H1 (cell line): Measurements from ENCODE around the gene MAP6. TPM values are rescaled to one million over a fixed set of nuclear protein-coding genes. Genes with fewer than 3 reads are reported as not detected.

Experiments
- CTCF ChIA-PET: fragments of 300-600 bp; sonication (Branson Sonifier 250); formaldehyde crosslinking; loops from one replicate; lab custom pipeline; 2021; ENCODE audit not compliant: partially characterized antibody; lab: Charles Lee
- POLR2A ChIA-PET: fragments of 300-600 bp; sonication (Branson Sonifier 250); formaldehyde crosslinking; loops from one replicate; lab custom pipeline; 2021; ENCODE audit warnings: inconsistent platforms; ENCODE audit not compliant: partially characterized antibody; lab: Charles Lee
- DNase-seq, 2 experiments: peaks; one replicate each; pipeline versions ENCODE4 v3.0.0 to v3.0.0-alpha.2; 2010 to 2022; ENCODE audit warnings: low spot score in 2 of 2, low read depth in 1 of 2, mixed read lengths in 1 of 2
- FAIRE-seq: peaks from 2 replicates; lab custom pipeline; 2011; peaks lifted over from hg19 to GRCh38; lab: Jason Lieb, UNC
- H2AFZ ChIP-seq: 2 replicates; pipeline ENCODE4 v1.8.1; 2012; ENCODE audit warnings: low read length, inconsistent platforms
- H2AK5ac ChIP-seq: 2 replicates; pipeline ENCODE4 v1.6.1; 2013; ENCODE audit warnings: low read depth, low read length
- H2BK120ac ChIP-seq: replicated peaks from 2 replicates; pipeline ENCODE3; 2013; ENCODE audit warnings: low read depth, low read length, inconsistent platforms
- H2BK12ac ChIP-seq: 2 replicates; pipeline ENCODE4 v1.6.1; 2013; ENCODE audit warnings: low read depth, low read length
- H2BK15ac ChIP-seq: 2 replicates; pipeline ENCODE4 v1.6.1; 2013; ENCODE audit warnings: low read length
- H2BK20ac ChIP-seq: 2 replicates; pipeline ENCODE4 v1.6.1; 2013; ENCODE audit warnings: low read length
- H2BK5ac ChIP-seq: 2 replicates; pipeline ENCODE4 v1.6.1; 2013; ENCODE audit warnings: low read depth, low read length
- H3K14ac ChIP-seq: 2 replicates; pipeline ENCODE4 v1.6.1; 2013; ENCODE audit warnings: inconsistent platforms; ENCODE audit not compliant: insufficient read length
- H3K18ac ChIP-seq: 2 replicates; pipeline ENCODE4 v1.6.1; 2013; ENCODE audit warnings: low read length; ENCODE audit errors: extremely low read depth
- H3K23ac ChIP-seq: 2 replicates; pipeline ENCODE4 v1.6.1; 2013; ENCODE audit warnings: inconsistent platforms; ENCODE audit not compliant: insufficient read length
- H3K23me2 ChIP-seq: 2 replicates; pipeline ENCODE4 v1.6.1; 2013; ENCODE audit warnings: low read depth, low read length
- H3K27ac ChIP-seq: 2 replicates; pipeline ENCODE4 v1.6.1; 2011; ENCODE audit warnings: low read depth, low read length, inconsistent platforms
- H3K27me3 ChIP-seq, 4 experiments: replicated peaks in 1 of 4; 1 replicate in 1 of 4; 2 replicates in 3 of 4; pipeline versions ENCODE4 v1.6.1 to v1.8.1; 2011 to 2013; ENCODE audit warnings: low read length in 3 of 4, mild to moderate bottlenecking in 3 of 4, inconsistent platforms in 2 of 4, mixed read lengths in 2 of 4, moderate library complexity in 1 of 4; ENCODE audit not compliant: control insufficient read depth in 3 of 4, insufficient read depth in 3 of 4; ENCODE audit errors: extremely low read depth in 1 of 4
- H3K36me3 ChIP-seq, 4 experiments: 2 replicates each; pipeline versions ENCODE4 v1.6.1 to v1.8.1; 2011 to 2013; ENCODE audit warnings: mild to moderate bottlenecking in 4 of 4, low read length in 3 of 4, moderate library complexity in 2 of 4, control low read depth in 1 of 4, inconsistent platforms in 1 of 4; ENCODE audit not compliant: insufficient read depth in 4 of 4, control insufficient read depth in 2 of 4
- H3K4ac ChIP-seq: replicated peaks from 2 replicates; pipeline ENCODE3; 2013; ENCODE audit warnings: low read length, low read depth, mixed read lengths, inconsistent platforms; ENCODE audit not compliant: insufficient read length
- H3K4me1 ChIP-seq, 4 experiments: replicated peaks in 1 of 4; 1 replicate in 1 of 4; 2 replicates in 3 of 4; pipeline versions ENCODE4 v1.6.1 to v1.8.1; 2011 to 2013; ENCODE audit warnings: low read length in 3 of 4, inconsistent platforms in 2 of 4, mixed read lengths in 1 of 4; ENCODE audit not compliant: insufficient read depth in 4 of 4, control insufficient read depth in 3 of 4
- H3K4me2 ChIP-seq, 2 experiments: 2 replicates each; pipeline versions ENCODE4 v1.6.1 to v1.8.1; 2011 to 2013; ENCODE audit warnings: low read depth in 2 of 2, low read length in 2 of 2, control low read depth in 1 of 2, inconsistent platforms in 1 of 2, mild to moderate bottlenecking in 1 of 2; ENCODE audit not compliant: insufficient read depth in 1 of 2
- H3K4me3 ChIP-seq, 4 experiments: fragments of 200-600, 300-600 bp in 1 of 4; sonication (generic), shearing (Covaris generic), sonication (Bioruptor Twin) in 1 of 4; 2 replicates each; pipeline versions ENCODE4 v1.5.1 to v1.8.1; 2011 to 2016; ENCODE audit warnings: low read length in 4 of 4, low read depth in 3 of 4, control low read depth in 2 of 4, inconsistent platforms in 2 of 4, mild to moderate bottlenecking in 2 of 4, mixed read lengths in 1 of 4, moderate library complexity in 1 of 4; ENCODE audit not compliant: insufficient read depth in 2 of 4; ENCODE audit errors: extremely low read depth in 1 of 4
- H3K56ac ChIP-seq: replicated peaks from 2 replicates; pipeline ENCODE3; 2013; ENCODE audit warnings: low read depth, mild to moderate bottlenecking, mixed read lengths, low read length, inconsistent platforms; ENCODE audit not compliant: insufficient read length
- H3K79me1 ChIP-seq: 2 replicates; pipeline ENCODE4 v1.6.1; 2013; ENCODE audit warnings: low read depth, low read length, control low read depth
- H3K79me2 ChIP-seq, 2 experiments: 2 replicates each; pipeline versions ENCODE4 v1.6.1 to v1.8.1; 2012 to 2013; ENCODE audit warnings: low read length in 2 of 2, mild to moderate bottlenecking in 2 of 2, inconsistent platforms in 1 of 2; ENCODE audit not compliant: insufficient read depth in 2 of 2, control insufficient read depth in 1 of 2
- H3K9ac ChIP-seq, 4 experiments: replicated peaks in 1 of 4; 1 replicate in 1 of 4; 2 replicates in 3 of 4; pipeline versions ENCODE4 v1.6.1 to v1.8.1; 2011 to 2013; ENCODE audit warnings: low read depth in 3 of 4, low read length in 3 of 4, control low read depth in 2 of 4, mild to moderate bottlenecking in 2 of 4, moderate library complexity in 2 of 4, inconsistent platforms in 1 of 4; ENCODE audit errors: extremely low read depth in 1 of 4
- H3K9me3 ChIP-seq, 2 experiments: 2 replicates each; pipeline versions ENCODE4 v1.6.1 to v1.8.1; 2012 to 2013; ENCODE audit warnings: mild to moderate bottlenecking in 2 of 2, moderate library complexity in 2 of 2, control low read depth in 1 of 2, inconsistent platforms in 1 of 2, low read depth in 1 of 2, low read length in 1 of 2, mixed read lengths in 1 of 2; ENCODE audit not compliant: insufficient read depth in 2 of 2
- H4K20me1 ChIP-seq, 2 experiments: replicated peaks in 1 of 2; 2 replicates each; pipeline versions ENCODE3 to v1.8.1; 2011 to 2013; ENCODE audit warnings: inconsistent platforms in 2 of 2, low read length in 2 of 2, mild to moderate bottlenecking in 1 of 2; ENCODE audit not compliant: insufficient read depth in 2 of 2, control insufficient read depth in 1 of 2
- H4K5ac ChIP-seq: 2 replicates; pipeline ENCODE4 v1.6.1; 2013; ENCODE audit warnings: low read length, low read depth, mixed read lengths, inconsistent platforms; ENCODE audit not compliant: insufficient read length
- H4K8ac ChIP-seq: 2 replicates; pipeline ENCODE4 v1.8.0; 2013; ENCODE audit warnings: mild to moderate bottlenecking, moderate library complexity, low read length, inconsistent platforms; ENCODE audit not compliant: insufficient read depth; ENCODE audit errors: extremely low read depth
- H4K91ac ChIP-seq: replicated peaks from 2 replicates; pipeline ENCODE3; 2013; ENCODE audit warnings: low read length, mixed read lengths, inconsistent platforms; ENCODE audit not compliant: insufficient read length
- CEBPB ChIP-seq: IDR thresholded peaks from 2 replicates; pipeline ENCODE4 v1.6.1; 2012; ENCODE audit warnings: low read depth, low read length
- CHD2 ChIP-seq: IDR thresholded peaks from 2 replicates; pipeline ENCODE4 v1.6.1; 2012; ENCODE audit warnings: low read length, improper control_type of control experiment
- EP300 ChIP-seq, 2 experiments: IDR thresholded peaks; 1 replicate in 1 of 2; 2 replicates in 1 of 2; pipeline ENCODE4 v1.6.1; 2011 to 2012; ENCODE audit warnings: low read depth in 2 of 2, low read length in 2 of 2, mild to moderate bottlenecking in 2 of 2, borderline replicate concordance in 1 of 2, inconsistent platforms in 1 of 2, moderate library complexity in 1 of 2
- GABPA ChIP-seq: IDR thresholded peaks from 2 replicates; pipeline ENCODE4 v1.6.1; 2011; ENCODE audit warnings: mild to moderate bottlenecking, low read length, moderate library complexity, borderline replicate concordance; ENCODE audit not compliant: insufficient read depth
- GTF2F1 ChIP-seq: IDR thresholded peaks from 2 replicates; pipeline ENCODE4 v1.6.1; 2012; ENCODE audit warnings: low read depth, low read length, improper control_type of control experiment, borderline replicate concordance
- POLR2A ChIP-seq, 2 experiments: IDR thresholded peaks; 1 replicate in 1 of 2; 2 replicates in 1 of 2; pipeline ENCODE4 v1.6.1; 2011; ENCODE audit warnings: low read depth in 2 of 2, low read length in 2 of 2, mild to moderate bottlenecking in 2 of 2; ENCODE audit errors: control extremely low read depth in 1 of 2
- POLR2AphosphoS5 ChIP-seq: IDR thresholded peaks from 2 replicates; pipeline ENCODE4 v1.6.1; 2011; ENCODE audit warnings: low read depth, low read length
- POU5F1 ChIP-seq: IDR thresholded peaks from 2 replicates; pipeline ENCODE4 v1.6.1; 2011; ENCODE audit warnings: low read depth, mild to moderate bottlenecking, low read length, moderate library complexity
- SIN3A ChIP-seq, 2 experiments: IDR thresholded peaks in 1 of 2; conservative IDR thresholded peaks in 1 of 2; 2 replicates each; pipeline ENCODE4 v1.6.1; 2011 to 2012; ENCODE audit warnings: low read length in 2 of 2, improper control_type of control experiment in 1 of 2, low read depth in 1 of 2, mild to moderate bottlenecking in 1 of 2
- SP4 ChIP-seq: IDR thresholded peaks from 2 replicates; pipeline ENCODE4 v1.6.1; 2012; ENCODE audit warnings: low read length, inconsistent platforms
- TBP ChIP-seq: IDR thresholded peaks from 2 replicates; pipeline ENCODE4 v1.6.1; 2011; ENCODE audit warnings: low read depth, low read length, improper control_type of control experiment
- YY1 ChIP-seq: IDR thresholded peaks from 2 replicates; pipeline ENCODE4 v1.6.1; 2011; ENCODE audit warnings: low read depth, mild to moderate bottlenecking, low read length
- WGBS, 2 experiments: shearing (Covaris generic) in 1 of 2; methylation state at CpG; one replicate each; pipeline versions ENCODE4 v1.1.6 to v1.1.7; 2013 to 2015; ENCODE audit warnings: low lambda C conversion rate in 2 of 2, mixed read lengths in 2 of 2, inconsistent platforms in 1 of 2, low coverage in 1 of 2, missing lambda C conversion rate in 1 of 2; ENCODE audit not compliant: insufficient replicate concordance in 2 of 2, insufficient coverage in 1 of 2, insufficient read length in 1 of 2; ENCODE audit errors: extremely low coverage in 1 of 2, missing lambda C conversion rate in 1 of 2; 5-methylcytosine and 5-hydroxymethylcytosine counted together
- polyA plus RNA-seq, 7 experiments: library from polyadenylated mRNA; depleted of rRNA in 3 of 7; stranded (reverse) in 5 of 7; unstranded in 2 of 7; fragments of >200 nt in 5 of 7; fragments of 200-250 nt in 2 of 7; gene quantifications; 1 replicate in 5 of 7; 2 replicates in 1 of 7; 4 replicates in 1 of 7; pipeline versions ENCODE4 v1.2.1 to v1.2.3, GENCODE V29; 2011 to 2013; ENCODE audit warnings: missing spikeins in 2 of 7, mixed read lengths in 2 of 7
- total RNA-seq: library from RNA; stranded (reverse); fragmentation: NEBNext Ultra II Directional; extraction: Animal tissue kit (Norgen Biotek cat#: 25700); gene quantifications from 2 replicates; pipeline ENCODE4 v1.2.1, GENCODE V29; 2021
- TF ChIP-seq, protein P1 (sequence below), 3 experiments: IDR thresholded peaks; 1 replicate in 2 of 3; 2 replicates in 1 of 3; pipeline versions ENCODE4 v1.5.1 to v1.6.1; 2011; ENCODE audit warnings: low read length in 3 of 3, mild to moderate bottlenecking in 3 of 3, inconsistent platforms in 2 of 3, low read depth in 1 of 3, moderate library complexity in 1 of 3; ENCODE audit not compliant: insufficient read depth in 1 of 3; ENCODE audit errors: control extremely low read depth in 1 of 3

The MAP6 gene
- total and polyA plus RNA-seq, 2 of the 8 experiments (the other 6 are each of a cell fraction or from before 2014, with no cell fraction given) = 0.54 to 0.89 TPM

- H2BK12ac ChIP-seq = no peak overlapping the region
- no peaks in the 10 kb centered on the region for H3K27me3 ChIP-seq
- H3K27ac ChIP-seq = no peak overlapping the region
- no peaks in the 10 kb centered on the region for H3K9me3 ChIP-seq
- no peak overlapping the region for H3K56ac ChIP-seq
- H2BK20ac ChIP-seq = no peak overlapping the region
- CTCF ChIA-PET = no interaction called here
- POLR2A ChIA-PET = no interaction called here
- H3K4ac ChIP-seq = no peak overlapping the region
- H3K4me2 ChIP-seq = no peak overlapping the region
- H4K20me1 ChIP-seq = no peaks in the 10 kb centered on the region
- H4K5ac ChIP-seq = no peak overlapping the region
- no peaks in the 10 kb centered on the region for H3K36me3 ChIP-seq
- H3K4me3 ChIP-seq = no peak overlapping the region
- no peak overlapping the region for H3K14ac ChIP-seq
- no peak overlapping the region for H4K91ac ChIP-seq
- H3K23me2 ChIP-seq = no peaks in the 10 kb centered on the region
- no peak overlapping the region for H2AFZ ChIP-seq
- no peak overlapping the region for H2BK120ac ChIP-seq
- no peaks in the 10 kb centered on the region for H3K79me2 ChIP-seq
- H4K8ac ChIP-seq = no peak overlapping the region
- no peak for DNase-seq
- FAIRE-seq = no peak
- no peak overlapping the region for H2BK5ac ChIP-seq
- no peak overlapping the region for H3K23ac ChIP-seq
- no peak overlapping the region for H3K18ac ChIP-seq
- 65% methylated on average over 4 of the region's 4 CpGs; no CpG with 5 or more reads in 1 of the 2 experiments for WGBS, 2 experiments
- H2AK5ac ChIP-seq = no peak overlapping the region
- H3K4me1 ChIP-seq = peaks cover 0 to 6% (median 0%) of the 10 kb centered on the region in 4 experiments; a peak in 1 of 7 replicates
- no peak overlapping the region for H2BK15ac ChIP-seq
- H3K79me1 ChIP-seq = no peaks in the 10 kb centered on the region
- no peak overlapping the region for H3K9ac ChIP-seq
- TF ChIP-seq TBP = no peak
- TF ChIP-seq POLR2AphosphoS5 = no peak
- no peak for TF ChIP-seq EP300 (IDR thresholded peaks at IDR 0.05; ENCODE audit: borderline replicate concordance in 1 of 2, low read depth in 2 of 2, low read length in 2 of 2)
- TF ChIP-seq GABPA = no peak
- TF ChIP-seq CHD2 = no peak
- no peak for TF ChIP-seq SP4
- no peak for TF ChIP-seq CEBPB
- no peak for TF ChIP-seq SIN3A (conservative IDR thresholded peaks at IDR 0.05 in 1 of 2, IDR thresholded peaks at IDR 0.05 in 1 of 2; ENCODE audit: low read depth in 1 of 2, low read length in 2 of 2)
- no peak for TF ChIP-seq POLR2A (IDR thresholded peaks at IDR 0.05; ENCODE audit: control extremely low read depth in 1 of 2, low read depth in 2 of 2, low read length in 2 of 2)
- TF ChIP-seq, protein P1, sequence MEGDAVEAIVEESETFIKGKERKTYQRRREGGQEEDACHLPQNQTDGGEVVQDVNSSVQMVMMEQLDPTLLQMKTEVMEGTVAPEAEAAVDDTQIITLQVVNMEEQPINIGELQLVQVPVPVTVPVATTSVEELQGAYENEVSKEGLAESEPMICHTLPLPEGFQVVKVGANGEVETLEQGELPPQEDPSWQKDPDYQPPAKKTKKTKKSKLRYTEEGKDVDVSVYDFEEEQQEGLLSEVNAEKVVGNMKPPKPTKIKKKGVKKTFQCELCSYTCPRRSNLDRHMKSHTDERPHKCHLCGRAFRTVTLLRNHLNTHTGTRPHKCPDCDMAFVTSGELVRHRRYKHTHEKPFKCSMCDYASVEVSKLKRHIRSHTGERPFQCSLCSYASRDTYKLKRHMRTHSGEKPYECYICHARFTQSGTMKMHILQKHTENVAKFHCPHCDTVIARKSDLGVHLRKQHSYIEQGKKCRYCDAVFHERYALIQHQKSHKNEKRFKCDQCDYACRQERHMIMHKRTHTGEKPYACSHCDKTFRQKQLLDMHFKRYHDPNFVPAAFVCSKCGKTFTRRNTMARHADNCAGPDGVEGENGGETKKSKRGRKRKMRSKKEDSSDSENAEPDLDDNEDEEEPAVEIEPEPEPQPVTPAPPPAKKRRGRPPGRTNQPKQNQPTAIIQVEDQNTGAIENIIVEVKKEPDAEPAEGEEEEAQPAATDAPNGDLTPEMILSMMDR (IDR thresholded peaks at IDR 0.05; ENCODE audit: control extremely low read depth in 1 of 3, insufficient read depth in 1 of 3, low read depth in 1 of 3, low read length in 3 of 3) = no peak
- TF ChIP-seq GTF2F1 = no peak
- TF ChIP-seq YY1 = no peak
- no peak for TF ChIP-seq POU5F1
Measured at GRCh38 chr11:75639762-75640181, 29.1 kb downstream of the MAP6 start.
